Tibial nerve (tissue), 4 donors: Measurements from ENCODE around the gene TP63.

Source experiments
- CTCF ChIP-seq, 5 experiments: fragments of 200-600 bp in 3 of 5; fragments of 450-650 bp in 2 of 5; sonication (generic) in 3 of 5; IDR thresholded peaks; one replicate each; pipeline ENCODE4 v1.5.1; 2016 to 2019; ENCODE audit warnings: antibody characterized with exemption in 5 of 5, mild to moderate bottlenecking in 3 of 5, moderate library complexity in 2 of 5
- EP300 ChIP-seq, 2 donors: sonication (generic); formaldehyde crosslinking; IDR thresholded peaks; one replicate each; pipeline ENCODE4 v1.6.1; 2017; ENCODE audit warnings: antibody characterized with exemption in 2 of 2, mild to moderate bottlenecking in 1 of 2
- POLR2A ChIP-seq, 2 donors: fragments of 450-650 bp; IDR thresholded peaks; one replicate each; pipeline ENCODE4 v1.6.1; 2017; ENCODE audit warnings: antibody characterized with exemption in 2 of 2, mild to moderate bottlenecking in 2 of 2, moderate library complexity in 2 of 2

GRCh38 chr3:189690237-189690636, 59.0 kb downstream of the TP63 start:
- TF ChIP-seq CTCF (IDR thresholded peaks at IDR 0.05) (no peak), EP300 (IDR thresholded peaks at IDR 0.05) (no peak), POLR2A (IDR thresholded peaks at IDR 0.05) (no peak)
